Activated naive CD4-positive, alpha-beta T cell treated with anti-CD3 and anti-CD28 coated beads, Interleukin-2, amount 10 ng/mL, durations not matched to agents 7 days and 5 days (primary cell): Measurements from ENCODE around the gene TLL1.

ENCODE experiments used
- CTCF ChIA-PET: fragments of 350-600 bp; sonication (Branson Sonifier 250); formaldehyde crosslinking; loops from one replicate; lab custom pipeline; 2021; ENCODE audit warnings: antibody characterized with exemption; lab: Charles Lee
- DNase-seq: peaks from one replicate; pipeline ENCODE4 v3.0.0-alpha.2; 2020
- H3K27ac Mint-ChIP-seq: one replicate; pipeline ENCODE4 v1.8.0; 2021; ENCODE audit warnings: mild to moderate bottlenecking, moderate library complexity, mixed read lengths
- H3K27me3 Mint-ChIP-seq: one replicate; pipeline ENCODE4 v1.8.0; 2021; ENCODE audit warnings: mild to moderate bottlenecking, mixed read lengths
- H3K36me3 Mint-ChIP-seq: one replicate; pipeline ENCODE4 v1.8.0; 2021; ENCODE audit warnings: mixed read lengths
- H3K4me1 Mint-ChIP-seq: one replicate; pipeline ENCODE4 v1.8.0; 2021; ENCODE audit warnings: mixed read lengths
- H3K4me3 Mint-ChIP-seq: one replicate; pipeline ENCODE4 v1.8.0; 2021; ENCODE audit warnings: mild to moderate bottlenecking, moderate library complexity, mixed read lengths
- H3K9me3 Mint-ChIP-seq: one replicate; pipeline ENCODE4 v1.8.0; 2021; ENCODE audit warnings: mixed read lengths

Gene TLL1

GRCh38 chr4:165872461-165873297 is at the start of gene TLL1:
Gene TLL1 (plus strand): TSS chr4:165873237. CDS start chr4:165873905, 668 bp downstream.
- Mint-ChIP-seq H3K4me1 (peaks cover 10% of the 10 kb centered on the region), H3K36me3 (no peaks in the 10 kb centered on the region), H3K27me3 (peaks cover 48% of the 10 kb centered on the region), H3K27ac (no peak within 1 kb of the TSS), H3K9me3 (no peaks in the 10 kb centered on the region), H3K4me3 (no peak within 1 kb of the TSS)
- DNase-seq = no peak
- CTCF ChIA-PET = no interaction called here

- Mint-ChIP-seq H3K36me3 (no peaks in the 10 kb centered on the region), H3K27me3 (no peaks in the 10 kb centered on the region), H3K9me3 (peaks cover 2% of the 10 kb centered on the region), H3K27ac (no peak overlapping the region), H3K4me3 (no peak overlapping the region), H3K4me1 (no peaks in the 10 kb centered on the region)
- no peak for DNase-seq
- CTCF ChIA-PET = no interaction called here
Observed at GRCh38 chr4:165826166-165826565, 46.9 kb upstream of the TLL1 start.

- no peak overlapping the region for H3K4me3 Mint-ChIP-seq
- no peaks in the 10 kb centered on the region for H3K9me3 Mint-ChIP-seq
- CTCF ChIA-PET = no interaction called here
- no peaks in the 10 kb centered on the region for H3K27me3 Mint-ChIP-seq
- H3K27ac Mint-ChIP-seq = no peak overlapping the region
- no peaks in the 10 kb centered on the region for H3K4me1 Mint-ChIP-seq
- no peak for DNase-seq
- no peaks in the 10 kb centered on the region for H3K36me3 Mint-ChIP-seq
Observed at GRCh38 chr4:165827018-165827417, 46.0 kb upstream of the TLL1 start.

GRCh38 chr4:165828928-165829327 is 44.1 kb upstream of the TLL1 start:
- no peak for DNase-seq

GRCh38 chr4:165834116-165834515 is 38.9 kb upstream of the TLL1 start:
- Mint-ChIP-seq H3K36me3 (no peaks in the 10 kb centered on the region), H3K27me3 (no peaks in the 10 kb centered on the region), H3K9me3 (no peaks in the 10 kb centered on the region), H3K4me1 (no peaks in the 10 kb centered on the region), H3K27ac (no peak overlapping the region), H3K4me3 (no peak overlapping the region)
- no peak for DNase-seq
- CTCF ChIA-PET = no interaction called here

More at GRCh38 chr4:165828928-165829327, 44.1 kb upstream of the TLL1 start:
- H3K9me3 Mint-ChIP-seq = no peaks in the 10 kb centered on the region
- H3K27me3 Mint-ChIP-seq = no peaks in the 10 kb centered on the region
- H3K27ac Mint-ChIP-seq = no peak overlapping the region
- no peaks in the 10 kb centered on the region for H3K36me3 Mint-ChIP-seq
- H3K4me3 Mint-ChIP-seq = no peak overlapping the region
- H3K4me1 Mint-ChIP-seq = no peaks in the 10 kb centered on the region
- CTCF ChIA-PET = no interaction called here

- H3K4me3 Mint-ChIP-seq = no peak overlapping the region
- no peak overlapping the region for H3K27ac Mint-ChIP-seq
- H3K9me3 Mint-ChIP-seq = no peaks in the 10 kb centered on the region
- no peaks in the 10 kb centered on the region for H3K27me3 Mint-ChIP-seq
- no peak for DNase-seq
- CTCF ChIA-PET = no interaction called here
- H3K4me1 Mint-ChIP-seq = no peaks in the 10 kb centered on the region
- H3K36me3 Mint-ChIP-seq = no peaks in the 10 kb centered on the region
Observed at GRCh38 chr4:165838575-165838974, 34.5 kb upstream of the TLL1 start.

GRCh38 chr4:165839615-165840333 is 33.3 kb upstream of the TLL1 start:
- H3K27ac Mint-ChIP-seq = no peak overlapping the region
- no peaks in the 10 kb centered on the region for H3K9me3 Mint-ChIP-seq
- H3K4me1 Mint-ChIP-seq = no peaks in the 10 kb centered on the region
- DNase-seq = no peak
- CTCF ChIA-PET = no interaction called here
- no peaks in the 10 kb centered on the region for H3K36me3 Mint-ChIP-seq
- H3K27me3 Mint-ChIP-seq = no peaks in the 10 kb centered on the region
- H3K4me3 Mint-ChIP-seq = no peak overlapping the region

- CTCF ChIA-PET = no interaction called here
- DNase-seq = no peak
- H3K4me3 Mint-ChIP-seq = no peak overlapping the region
- no peaks in the 10 kb centered on the region for H3K27me3 Mint-ChIP-seq
- H3K9me3 Mint-ChIP-seq = no peaks in the 10 kb centered on the region
- H3K27ac Mint-ChIP-seq = no peak overlapping the region
- H3K4me1 Mint-ChIP-seq = no peaks in the 10 kb centered on the region
- no peaks in the 10 kb centered on the region for H3K36me3 Mint-ChIP-seq
Observed at GRCh38 chr4:165842684-165843083, 30.4 kb upstream of the TLL1 start.

- no peak overlapping the region for H3K27ac Mint-ChIP-seq
- no peak for DNase-seq
- H3K9me3 Mint-ChIP-seq = no peaks in the 10 kb centered on the region
- CTCF ChIA-PET = interaction anchor here (0.6 kb wide), 1 partner anchor 54 kb away, joined by 3 read pairs; no protein-coding TSS in a partner anchor
- H3K27me3 Mint-ChIP-seq = no peaks in the 10 kb centered on the region
- no peaks in the 10 kb centered on the region for H3K36me3 Mint-ChIP-seq
- no peak overlapping the region for H3K4me3 Mint-ChIP-seq
- no peaks in the 10 kb centered on the region for H3K4me1 Mint-ChIP-seq
Observed at GRCh38 chr4:165844161-165844560, 28.9 kb upstream of the TLL1 start.

GRCh38 chr4:165851256-165851655 is 21.8 kb upstream of the TLL1 start:
- H3K27me3 Mint-ChIP-seq = no peaks in the 10 kb centered on the region
- CTCF ChIA-PET = no interaction called here
- no peaks in the 10 kb centered on the region for H3K9me3 Mint-ChIP-seq
- H3K4me1 Mint-ChIP-seq = no peaks in the 10 kb centered on the region
- H3K27ac Mint-ChIP-seq = no peak overlapping the region
- DNase-seq = no peak
- no peaks in the 10 kb centered on the region for H3K36me3 Mint-ChIP-seq
- H3K4me3 Mint-ChIP-seq = no peak overlapping the region

- no peaks in the 10 kb centered on the region for H3K9me3 Mint-ChIP-seq
- no peaks in the 10 kb centered on the region for H3K27me3 Mint-ChIP-seq
- CTCF ChIA-PET = no interaction called here
Observed at GRCh38 chr4:165855191-165855590, 17.8 kb upstream of the TLL1 start.

GRCh38 chr4:165861363-165861762 is 11.7 kb upstream of the TLL1 start:
- no peaks in the 10 kb centered on the region for H3K27me3 Mint-ChIP-seq
- no peaks in the 10 kb centered on the region for H3K9me3 Mint-ChIP-seq
- no peak for DNase-seq
- H3K4me3 Mint-ChIP-seq = no peak overlapping the region
- no peaks in the 10 kb centered on the region for H3K4me1 Mint-ChIP-seq
- CTCF ChIA-PET = interaction anchor here (0.8 kb wide), 1 partner anchor 325 kb away, joined by 3 read pairs; no protein-coding TSS in a partner anchor
- no peak overlapping the region for H3K27ac Mint-ChIP-seq
- H3K36me3 Mint-ChIP-seq = no peaks in the 10 kb centered on the region

More at GRCh38 chr4:165855191-165855590, 17.8 kb upstream of the TLL1 start:
- DNase-seq = no peak
- Mint-ChIP-seq H3K4me3 (no peak overlapping the region), H3K36me3 (no peaks in the 10 kb centered on the region), H3K4me1 (no peaks in the 10 kb centered on the region), H3K27ac (no peak overlapping the region)

- Mint-ChIP-seq H3K36me3 (no peaks in the 10 kb centered on the region), H3K27ac (no peak overlapping the region), H3K4me3 (no peak overlapping the region), H3K27me3 (no peaks in the 10 kb centered on the region), H3K4me1 (no peaks in the 10 kb centered on the region), H3K9me3 (no peaks in the 10 kb centered on the region)
- CTCF ChIA-PET = no interaction called here
- DNase-seq = no peak
Observed at GRCh38 chr4:165864271-165864670, 8.8 kb upstream of the TLL1 start.

GRCh38 chr4:165866019-165866650 is 6.9 kb upstream of the TLL1 start:
- H3K36me3 Mint-ChIP-seq = no peaks in the 10 kb centered on the region
- no peaks in the 10 kb centered on the region for H3K4me1 Mint-ChIP-seq
- peaks cover 4% of the 10 kb centered on the region for H3K27me3 Mint-ChIP-seq
- no peak overlapping the region for H3K27ac Mint-ChIP-seq
- no peak for DNase-seq
- H3K9me3 Mint-ChIP-seq = no peaks in the 10 kb centered on the region
- no peak overlapping the region for H3K4me3 Mint-ChIP-seq
- CTCF ChIA-PET = no interaction called here
